Activated T-helper 2 cell treated with anti-CD3 and anti-CD28 coated beads, Interferon-gamma antibody, Interleukin-2, Interleukin-4, amounts not matched to agents 10 μg/mL and 5 μg/mL and 100 μg/mL, durations not matched to agents 14 hours and 24 hours and 36 hours (primary cell): ENCODE results near the gene VPS13D. TPM values are rescaled to one million over a fixed set of nuclear protein-coding genes. Genes with fewer than 3 reads are reported as not detected.
"Not testable (repeated sequence)": the region's sequence is repeated elsewhere in the genome, so short reads cannot be mapped to it uniquely, and the experiment has no call there.

Source experiments
- DNase-seq: peaks from one replicate; pipeline ENCODE4 v3.0.0; 2021; ENCODE audit warnings: low spot score
- H3K27ac Mint-ChIP-seq: one replicate; pipeline ENCODE4 v1.8.0; 2021; ENCODE audit warnings: mixed read lengths
- H3K27me3 Mint-ChIP-seq: one replicate; pipeline ENCODE4 v1.8.0; 2021; ENCODE audit warnings: low read depth, mixed read lengths
- H3K36me3 Mint-ChIP-seq: one replicate; pipeline ENCODE4 v1.8.0; 2021; ENCODE audit warnings: low read depth, mixed read lengths
- H3K4me1 Mint-ChIP-seq: one replicate; pipeline ENCODE4 v1.8.0; 2021; ENCODE audit warnings: low read depth, mixed read lengths
- H3K4me3 Mint-ChIP-seq: one replicate; pipeline ENCODE4 v1.8.0; 2021; ENCODE audit warnings: low read depth, mild to moderate bottlenecking, moderate library complexity, mixed read lengths
- H3K9me3 Mint-ChIP-seq: one replicate; pipeline ENCODE4 v1.8.0; 2021; ENCODE audit warnings: mixed read lengths
- intact Hi-C: fragments of 100-400 bp; cut with micrococcal nuclease; formaldehyde crosslinking; loops from one replicate; pipeline ENCODE4 v1.15.1; 2023
- total RNA-seq: library from RNA; stranded (reverse); gene quantifications from 2 replicates; pipeline ENCODE4 v1.2.3, GENCODE V29; 2022

VPS13D gene
- total RNA-seq, 1 donor from 2014 or later: 28.6 TPM

DNA sequence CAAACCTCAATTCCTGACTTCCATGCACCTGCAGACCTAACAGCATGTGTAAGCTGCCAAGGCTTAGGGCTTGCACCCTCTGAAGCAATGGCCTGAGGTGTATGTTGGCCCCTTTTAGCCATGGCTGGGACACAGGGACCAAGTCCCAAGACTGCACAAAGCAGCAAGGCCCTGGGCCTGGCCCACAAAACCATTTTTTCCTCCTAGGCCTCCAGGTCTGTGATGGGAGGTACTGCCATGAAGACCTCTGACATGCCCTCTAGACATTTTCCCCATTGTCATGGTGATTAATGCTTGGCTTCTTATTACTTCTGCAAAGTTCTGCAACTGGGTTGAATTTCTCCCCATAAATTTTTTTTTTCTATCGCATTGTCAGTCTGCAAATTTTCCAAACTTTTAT, 7.1 kb upstream of the VPS13D start:
- H3K4me1 Mint-ChIP-seq, H3K4me3 Mint-ChIP-seq, H3K27me3 Mint-ChIP-seq, H3K27ac Mint-ChIP-seq, H3K36me3 Mint-ChIP-seq, DNase-seq, H3K9me3 Mint-ChIP-seq, intact Hi-C loops: not testable (repeated sequence)

DNA sequence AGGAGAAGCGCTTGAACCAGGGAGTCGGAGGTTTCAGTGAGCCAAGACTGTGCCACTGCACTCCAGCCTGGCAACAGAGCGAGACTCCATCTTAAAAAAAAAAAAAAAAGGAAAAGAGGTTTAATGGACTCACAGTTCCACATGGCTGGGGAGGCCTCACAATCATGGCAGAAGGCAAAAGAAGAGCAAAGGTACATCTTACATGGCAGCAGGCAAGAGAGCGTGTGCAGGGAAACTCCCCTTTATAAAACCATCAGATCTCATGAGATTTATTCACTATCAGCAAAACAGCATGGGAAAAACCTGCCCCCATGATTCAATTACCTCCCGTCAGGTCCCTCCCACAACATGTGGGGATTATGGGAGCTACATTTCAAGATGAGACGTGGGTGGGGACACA, 5.7 kb upstream of the VPS13D start:
- H3K36me3 Mint-ChIP-seq, DNase-seq, H3K9me3 Mint-ChIP-seq, H3K4me3 Mint-ChIP-seq, H3K27ac Mint-ChIP-seq, intact Hi-C loops, H3K4me1 Mint-ChIP-seq: not testable (repeated sequence)
- H3K27me3 Mint-ChIP-seq: peaks cover 12% of the 10 kb centered on the region

DNA sequence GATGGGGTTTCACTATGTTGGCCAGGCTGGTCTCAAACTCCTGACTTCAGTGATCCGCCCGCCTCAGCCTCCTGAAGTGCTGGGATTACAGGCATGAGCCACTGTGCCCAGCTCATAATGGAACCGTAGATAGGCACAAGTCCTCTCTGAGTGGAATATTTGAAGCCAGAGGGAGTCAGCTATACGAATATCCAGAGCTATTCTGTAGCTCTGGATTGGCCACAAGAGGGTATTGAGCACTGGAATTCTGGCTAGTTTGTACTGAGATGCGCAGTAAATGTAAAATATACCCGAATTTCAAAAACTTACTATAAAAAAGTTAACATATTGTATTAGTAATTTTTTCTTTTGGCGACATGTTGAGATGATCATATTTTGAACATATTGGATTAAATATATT, 851 bp upstream of the VPS13D start:
- intact Hi-C loops: no loop called here
- no peak for DNase-seq
- H3K4me3 Mint-ChIP-seq: no peak overlapping the region
- peaks cover 6% of the 10 kb centered on the region for H3K27me3 Mint-ChIP-seq
- H3K9me3 Mint-ChIP-seq: no peaks in the 10 kb centered on the region
- H3K4me1 Mint-ChIP-seq: peaks cover 10% of the 10 kb centered on the region
- H3K27ac Mint-ChIP-seq: no peak overlapping the region
- H3K36me3 Mint-ChIP-seq: no peaks in the 10 kb centered on the region

DNA sequence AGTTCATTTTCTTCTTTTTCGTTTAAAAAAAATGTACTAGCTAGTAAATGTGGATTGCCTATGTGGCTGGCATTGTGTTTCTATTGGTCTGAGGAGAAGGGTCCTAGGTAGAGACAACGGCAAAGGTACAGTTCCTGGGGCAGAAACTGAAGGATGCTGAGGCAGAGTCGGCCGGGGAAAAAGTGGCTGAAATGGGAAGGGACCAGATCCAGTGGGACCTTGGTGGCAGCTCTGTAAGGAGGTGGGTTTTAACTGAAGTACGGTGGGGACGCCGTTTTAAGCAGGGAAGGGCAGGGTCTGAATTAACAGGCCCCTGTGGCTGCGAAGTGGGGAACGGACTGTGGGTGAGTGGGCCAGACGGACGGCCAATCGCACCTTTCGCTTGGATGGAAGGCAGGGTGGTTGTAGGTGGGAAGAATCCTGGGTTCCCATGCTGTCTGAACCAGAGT, 420 bp upstream of the VPS13D start:
- intact Hi-C loops: no loop called here
- Mint-ChIP-seq H3K36me3 (no peaks in the 10 kb centered on the region), H3K4me1 (peaks cover 10% of the 10 kb centered on the region), H3K9me3 (no peaks in the 10 kb centered on the region), H3K27ac (no peak overlapping the region), H3K4me3 (peak overlapping the region; percentile 64), H3K27me3 (peaks cover 6% of the 10 kb centered on the region)
- DNase-seq: no peak

DNA sequence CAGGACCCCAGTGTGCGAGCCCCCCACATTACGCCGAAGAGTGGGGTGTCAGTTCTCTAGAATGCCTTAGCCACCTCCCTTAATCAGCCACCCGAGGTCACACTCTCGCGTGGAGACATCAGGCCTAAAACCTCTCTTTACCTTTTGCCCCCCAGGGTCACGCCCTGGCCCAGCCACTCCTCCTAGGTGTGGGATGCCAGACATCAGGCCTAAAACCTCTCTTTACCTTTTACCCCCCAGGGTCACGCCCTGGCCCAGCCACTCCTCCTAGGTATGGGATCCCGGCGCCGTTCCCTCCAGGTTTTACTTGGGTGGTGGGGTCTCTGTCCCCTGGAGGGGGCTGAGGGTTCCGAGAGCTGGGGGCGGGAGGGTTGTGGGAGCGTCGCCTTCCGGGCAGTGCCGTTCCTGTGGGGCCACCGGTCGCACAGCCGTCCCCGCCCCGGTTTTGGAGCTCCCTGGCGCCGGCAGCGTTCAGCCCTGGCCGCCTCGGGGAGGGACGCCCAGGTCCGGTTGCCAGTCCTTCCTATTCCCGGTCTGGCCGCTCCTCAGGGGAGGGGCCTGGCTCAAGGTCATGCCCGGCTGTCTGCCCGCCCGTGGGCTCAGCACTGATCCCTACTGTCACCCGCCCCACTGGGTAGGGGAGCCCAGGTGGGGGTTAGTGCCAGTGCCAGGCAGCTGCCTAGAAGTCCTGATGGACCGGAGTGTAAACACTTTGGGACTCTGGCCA, 882 bp downstream of the VPS13D start:
- intact Hi-C loops: no loop called here
- no peak for DNase-seq
- Mint-ChIP-seq H3K4me1 (peaks cover 10% of the 10 kb centered on the region), H3K36me3 (peaks cover 4% of the 10 kb centered on the region), H3K27me3 (peaks cover 6% of the 10 kb centered on the region), H3K4me3 (peak overlapping the region; percentile 84), H3K9me3 (no peaks in the 10 kb centered on the region), H3K27ac (peak overlapping the region; percentile 22)

DNA sequence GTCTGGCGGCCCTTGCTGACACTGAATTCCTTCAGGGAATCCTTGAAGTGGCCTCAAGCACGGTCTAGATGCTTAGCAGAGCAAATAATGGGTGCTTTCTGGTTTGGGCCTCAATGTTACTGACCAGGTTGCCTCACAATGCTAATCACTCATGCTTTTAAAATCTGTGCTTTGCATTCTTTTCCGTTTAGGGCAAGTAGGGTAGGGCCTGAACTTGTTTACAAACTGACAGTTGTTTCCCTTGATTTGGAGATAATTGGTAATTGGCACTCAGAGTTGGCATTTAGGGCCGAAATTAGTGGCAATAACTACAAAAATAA, 1.4 kb downstream of the VPS13D start:
- no peak for DNase-seq
- no peak overlapping the region for H3K27ac Mint-ChIP-seq
- H3K9me3 Mint-ChIP-seq: no peaks in the 10 kb centered on the region
- peaks cover 10% of the 10 kb centered on the region for H3K4me1 Mint-ChIP-seq
- peaks cover 4% of the 10 kb centered on the region for H3K36me3 Mint-ChIP-seq
- intact Hi-C loops: no loop called here
- peaks cover 6% of the 10 kb centered on the region for H3K27me3 Mint-ChIP-seq
- peak overlapping the region; percentile 84 for H3K4me3 Mint-ChIP-seq

DNA sequence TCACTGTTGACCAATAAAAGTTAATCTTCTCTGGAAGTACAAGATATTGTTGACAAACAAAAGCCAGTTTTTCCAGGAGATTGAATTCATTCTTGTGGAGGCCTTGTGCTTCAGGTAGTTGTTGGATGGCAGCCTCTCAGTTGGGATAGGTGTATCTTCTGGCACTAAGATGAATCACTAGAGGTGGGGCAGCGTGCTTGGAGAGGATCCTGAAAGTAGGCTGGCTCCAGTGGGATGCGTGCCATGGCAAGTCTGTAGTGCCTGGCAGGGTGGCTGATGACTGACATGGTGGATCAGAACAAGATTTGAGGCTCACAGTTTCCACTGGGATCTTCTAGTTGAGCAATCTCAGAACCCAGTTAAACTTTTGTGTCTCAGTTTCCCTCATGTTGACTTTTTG, 2.4 kb downstream of the VPS13D start:
- Mint-ChIP-seq H3K4me1 (peaks cover 10% of the 10 kb centered on the region), H3K4me3 (no peak overlapping the region), H3K36me3 (peaks cover 4% of the 10 kb centered on the region), H3K27ac (no peak overlapping the region), H3K27me3 (peaks cover 5% of the 10 kb centered on the region), H3K9me3 (no peaks in the 10 kb centered on the region)
- intact Hi-C loops: no loop called here
- no peak for DNase-seq

DNA sequence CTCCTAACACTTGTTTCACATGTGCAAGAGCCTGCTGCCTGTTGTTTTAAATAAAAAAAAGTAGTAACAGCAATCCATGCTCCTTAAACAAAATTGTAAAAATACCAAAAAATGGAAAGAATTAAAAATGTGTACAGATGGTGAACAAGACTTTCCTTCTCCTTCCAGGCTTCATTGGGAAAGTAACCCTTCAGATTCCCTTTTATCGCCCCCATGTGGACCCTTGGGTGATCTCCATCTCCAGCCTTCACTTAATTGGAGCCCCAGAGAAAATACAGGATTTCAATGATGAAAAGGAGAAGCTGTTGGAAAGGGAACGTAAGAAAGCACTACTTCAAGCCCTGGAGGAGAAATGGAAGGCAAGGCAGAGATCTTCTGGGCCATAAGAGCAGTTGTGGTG, 14.2 kb downstream of the VPS13D start:
- Mint-ChIP-seq H3K27me3 (no peaks in the 10 kb centered on the region), H3K9me3 (no peaks in the 10 kb centered on the region), H3K4me3 (no peak overlapping the region), H3K27ac (no peak overlapping the region), H3K36me3 (peaks cover 32% of the 10 kb centered on the region), H3K4me1 (no peaks in the 10 kb centered on the region)
- intact Hi-C loops: loop anchor here (1.0 kb wide), 1 partner anchor 120 kb away; no protein-coding TSS in a partner anchor
- DNase-seq: no peak

DNA sequence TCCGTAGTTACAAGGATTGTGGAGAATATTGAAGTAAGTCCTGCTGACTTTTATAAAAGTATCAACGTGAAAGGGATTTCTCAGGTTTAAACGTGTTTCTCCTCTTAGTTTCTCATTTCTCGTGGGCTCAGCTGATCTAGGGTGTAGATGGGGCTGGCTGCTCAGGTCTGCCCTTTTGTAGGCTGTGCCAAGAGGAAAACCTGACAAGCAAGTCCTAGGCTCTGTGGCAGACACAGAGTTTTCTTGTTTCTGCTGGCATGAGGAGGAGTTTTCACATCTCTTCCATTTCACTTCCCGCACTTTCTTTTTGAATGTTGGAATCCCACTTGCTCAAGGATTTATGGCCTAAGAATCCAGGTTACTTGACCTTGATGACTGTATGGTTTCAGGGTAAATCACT, 14.8 kb downstream of the VPS13D start:
- H3K36me3 Mint-ChIP-seq: peaks cover 37% of the 10 kb centered on the region
- no peak overlapping the region for H3K27ac Mint-ChIP-seq
- intact Hi-C loops: loop anchor here (1.0 kb wide), 1 partner anchor 120 kb away; no protein-coding TSS in a partner anchor
- no peaks in the 10 kb centered on the region for H3K9me3 Mint-ChIP-seq
- no peak overlapping the region for H3K4me3 Mint-ChIP-seq
- DNase-seq: no peak
- H3K27me3 Mint-ChIP-seq: no peaks in the 10 kb centered on the region
- H3K4me1 Mint-ChIP-seq: no peaks in the 10 kb centered on the region

DNA sequence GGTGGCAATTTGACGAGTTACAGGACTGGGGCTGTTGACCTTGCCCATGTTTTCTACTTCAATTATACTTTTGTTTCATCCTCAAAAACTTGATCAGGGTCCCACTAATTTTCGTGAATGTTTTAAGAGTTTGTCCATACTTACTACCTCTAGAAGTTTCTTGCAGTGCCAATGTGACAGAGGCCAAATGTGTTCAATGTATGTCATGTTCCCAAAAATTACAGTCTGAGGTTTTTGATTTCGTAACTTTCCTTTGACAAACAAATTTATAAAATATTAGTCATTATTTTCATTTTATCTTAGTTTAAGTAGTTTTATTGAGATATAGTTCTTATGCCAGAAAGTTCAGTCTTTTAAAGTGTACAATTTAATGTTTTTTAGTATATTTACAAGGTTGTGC, 15.3 kb downstream of the VPS13D start:
- Mint-ChIP-seq H3K27ac (no peak overlapping the region), H3K27me3 (no peaks in the 10 kb centered on the region), H3K9me3 (no peaks in the 10 kb centered on the region), H3K4me1 (no peaks in the 10 kb centered on the region), H3K36me3 (peaks cover 42% of the 10 kb centered on the region), H3K4me3 (no peak overlapping the region)
- intact Hi-C loops: no loop called here
- DNase-seq: no peak

DNA sequence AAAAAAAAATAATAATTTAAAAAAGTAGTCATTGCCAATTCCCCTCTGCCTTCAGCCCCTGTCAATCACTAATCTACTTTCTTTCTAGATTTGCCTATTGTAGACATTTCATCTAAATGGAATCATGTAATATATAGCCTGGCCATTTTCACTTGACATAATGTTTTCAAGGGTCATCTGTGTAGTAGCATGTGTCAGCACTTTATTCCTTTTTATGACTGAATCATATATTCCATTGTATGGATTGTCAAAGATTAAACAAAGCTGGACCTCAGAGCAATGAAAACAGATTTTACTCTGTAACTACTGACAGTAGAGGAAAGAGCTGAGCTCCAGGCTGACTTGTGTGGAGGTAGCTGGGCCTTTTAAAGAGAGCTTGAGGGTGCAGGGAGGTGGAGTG, 15.9 kb downstream of the VPS13D start:
- Mint-ChIP-seq H3K9me3 (no peaks in the 10 kb centered on the region), H3K4me3 (no peak overlapping the region), H3K4me1 (no peaks in the 10 kb centered on the region), H3K27me3 (no peaks in the 10 kb centered on the region), H3K36me3 (peaks cover 48% of the 10 kb centered on the region), H3K27ac (no peak overlapping the region)
- no peak for DNase-seq
- intact Hi-C loops: no loop called here

DNA sequence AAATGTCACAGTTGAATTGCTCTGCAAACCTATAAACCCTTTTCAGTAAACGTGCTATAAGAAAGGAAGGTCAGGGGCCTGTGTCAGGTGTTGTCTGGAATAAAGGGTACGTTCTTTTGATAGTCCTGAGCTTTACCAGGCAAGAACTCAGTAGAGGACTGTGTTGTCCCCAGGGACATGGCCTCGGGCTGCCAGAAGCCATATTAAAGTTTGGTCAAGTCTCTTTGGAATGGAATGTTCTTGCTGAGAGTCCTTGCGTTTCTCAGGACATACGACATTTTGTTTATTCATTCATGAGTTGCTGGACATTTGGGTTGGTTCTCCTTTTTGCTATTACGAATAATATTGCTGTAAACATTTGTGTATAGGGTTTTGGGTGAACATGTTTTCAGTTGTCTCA, 16.8 kb downstream of the VPS13D start:
- DNase-seq: no peak
- H3K27me3 Mint-ChIP-seq: no peaks in the 10 kb centered on the region
- intact Hi-C loops: no loop called here
- H3K4me3 Mint-ChIP-seq: no peak overlapping the region
- H3K27ac Mint-ChIP-seq: no peak overlapping the region
- H3K4me1 Mint-ChIP-seq: no peaks in the 10 kb centered on the region
- H3K9me3 Mint-ChIP-seq: no peaks in the 10 kb centered on the region
- H3K36me3 Mint-ChIP-seq: peaks cover 51% of the 10 kb centered on the region

DNA sequence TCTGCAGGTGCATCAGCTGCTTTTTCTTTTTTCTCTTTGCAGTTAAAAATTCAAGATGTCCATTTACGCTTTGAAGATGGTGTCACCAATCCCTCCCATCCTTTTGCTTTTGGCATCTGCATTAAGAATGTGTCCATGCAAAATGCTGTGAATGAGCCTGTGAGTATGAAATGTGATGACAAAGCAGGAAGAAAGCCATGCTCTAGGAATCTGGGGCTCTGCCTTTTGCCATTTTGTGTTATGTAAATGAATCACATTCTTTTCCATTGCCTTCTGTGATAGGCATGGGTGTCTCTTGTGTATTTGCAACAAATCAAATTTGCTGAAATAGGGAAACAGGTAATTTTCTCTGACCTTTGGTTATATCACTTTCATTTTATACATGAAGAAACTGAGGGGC, 19.4 kb downstream of the VPS13D start:
- no peaks in the 10 kb centered on the region for H3K9me3 Mint-ChIP-seq
- no peaks in the 10 kb centered on the region for H3K4me1 Mint-ChIP-seq
- DNase-seq: no peak
- no peaks in the 10 kb centered on the region for H3K27me3 Mint-ChIP-seq
- intact Hi-C loops: no loop called here
- H3K4me3 Mint-ChIP-seq: no peak overlapping the region
- no peak overlapping the region for H3K27ac Mint-ChIP-seq
- H3K36me3 Mint-ChIP-seq: peaks cover 55% of the 10 kb centered on the region

DNA sequence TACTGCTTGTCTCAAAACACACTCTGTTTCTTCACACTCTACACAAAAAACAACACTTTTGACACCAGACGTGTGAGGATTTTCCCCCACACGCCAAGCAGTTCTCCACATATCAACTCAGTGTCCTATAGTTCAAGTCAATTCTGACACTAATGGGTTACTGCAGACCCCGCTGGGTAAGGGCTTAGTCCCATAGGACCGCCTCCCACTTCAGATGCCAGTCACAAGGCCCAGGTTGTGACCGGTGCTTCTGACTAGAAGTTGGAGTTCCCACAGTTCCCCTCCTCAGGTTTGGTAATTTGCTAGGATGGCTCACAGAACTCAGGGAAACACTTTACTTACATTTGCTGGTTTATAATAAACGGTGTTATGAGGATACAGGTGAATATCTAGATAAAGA, 19.9 kb downstream of the VPS13D start:
- H3K27me3 Mint-ChIP-seq: no peaks in the 10 kb centered on the region
- no peak for DNase-seq
- H3K36me3 Mint-ChIP-seq: peaks cover 49% of the 10 kb centered on the region
- no peaks in the 10 kb centered on the region for H3K9me3 Mint-ChIP-seq
- no peaks in the 10 kb centered on the region for H3K4me1 Mint-ChIP-seq
- H3K4me3 Mint-ChIP-seq: no peak overlapping the region
- H3K27ac Mint-ChIP-seq: no peak overlapping the region
- intact Hi-C loops: no loop called here
